HG03354 (cell line): ENCODE data around the gene FAM210A.
"Not testable (repeated sequence)": the region's sequence is repeated elsewhere in the genome, so short reads cannot be mapped to it uniquely, and the experiment has no call there.

Experiments
- ATAC-seq: cut with Tn5 transposase; IDR thresholded peaks from one replicate; pipeline ENCODE4 v1.9.1; 2021; ENCODE audit warnings: mild to moderate bottlenecking; ENCODE audit not compliant: unreplicated experiment, poor library complexity, severe bottlenecking

Gene FAM210A

GRCh38 chr18:13710414-13710831, 15.9 kb downstream of the FAM210A start:
- ATAC-seq, result no peak

- ATAC-seq, result no peak
Measured at GRCh38 chr18:13703899-13704298, 22.5 kb downstream of the FAM210A start.

GRCh38 chr18:13700153-13700552, 26.2 kb downstream of the FAM210A start:
- ATAC-seq, result no peak

GRCh38 chr18:13696961-13697360, 29.4 kb downstream of the FAM210A start:
- ATAC-seq, result no peak

GRCh38 chr18:13695337-13695736, 31.0 kb downstream of the FAM210A start:
- ATAC-seq, result not testable (repeated sequence)

GRCh38 chr18:13690060-13690459, 36.3 kb downstream of the FAM210A start:
- ATAC-seq, result not testable (repeated sequence)

GRCh38 chr18:13688191-13689136, 37.9 kb downstream of the FAM210A start:
- ATAC-seq, result no peak

GRCh38 chr18:13684546-13684945, 41.8 kb downstream of the FAM210A start:
- no peak for ATAC-seq

GRCh38 chr18:13681701-13682100, 44.7 kb downstream of the FAM210A start:
- ATAC-seq, result no peak

- no peak for ATAC-seq
Measured at GRCh38 chr18:13680612-13681011, 45.7 kb downstream of the FAM210A start.

GRCh38 chr18:13677350-13677749, 49.0 kb downstream of the FAM210A start:
- not testable (repeated sequence) for ATAC-seq

GRCh38 chr18:13676471-13676870, 49.9 kb downstream of the FAM210A start:
- no peak for ATAC-seq

GRCh38 chr18:13672657-13673056, 53.7 kb downstream of the FAM210A start:
- no peak for ATAC-seq

- no peak for ATAC-seq
Measured at GRCh38 chr18:13661779-13662256, 64.5 kb downstream of the FAM210A start.

- no peak for ATAC-seq
Measured at GRCh38 chr18:13661051-13661778, 65.1 kb downstream of the FAM210A start.

- ATAC-seq, result no peak
Measured at GRCh38 chr18:13660510-13660909, 65.8 kb downstream of the FAM210A start.

- ATAC-seq, result no peak
Measured at GRCh38 chr18:13658436-13659204, 67.7 kb downstream of the FAM210A start.

- no peak for ATAC-seq
Measured at GRCh38 chr18:13657974-13658373, 68.4 kb downstream of the FAM210A start.

GRCh38 chr18:13653746-13654433, 72.5 kb downstream of the FAM210A start:
- no peak for ATAC-seq
